Stimulated activated CD8-positive, alpha-beta memory T cell treated with anti-CD3 and anti-CD28 coated beads, Interleukin-15, amount 100 ng/mL, for 48 hours (primary cell): ENCODE measurements around the gene KDM7A.
"Not testable (repeated sequence)": the region's sequence is repeated elsewhere in the genome, so short reads cannot be mapped to it uniquely, and the experiment has no call there.

Experiments used
- DNase-seq, 2 donors: peaks; one replicate each; pipeline ENCODE4 v3.0.0-alpha.2; 2020; ENCODE audit warnings: low read depth in 2 of 2

Gene KDM7A

DNA sequence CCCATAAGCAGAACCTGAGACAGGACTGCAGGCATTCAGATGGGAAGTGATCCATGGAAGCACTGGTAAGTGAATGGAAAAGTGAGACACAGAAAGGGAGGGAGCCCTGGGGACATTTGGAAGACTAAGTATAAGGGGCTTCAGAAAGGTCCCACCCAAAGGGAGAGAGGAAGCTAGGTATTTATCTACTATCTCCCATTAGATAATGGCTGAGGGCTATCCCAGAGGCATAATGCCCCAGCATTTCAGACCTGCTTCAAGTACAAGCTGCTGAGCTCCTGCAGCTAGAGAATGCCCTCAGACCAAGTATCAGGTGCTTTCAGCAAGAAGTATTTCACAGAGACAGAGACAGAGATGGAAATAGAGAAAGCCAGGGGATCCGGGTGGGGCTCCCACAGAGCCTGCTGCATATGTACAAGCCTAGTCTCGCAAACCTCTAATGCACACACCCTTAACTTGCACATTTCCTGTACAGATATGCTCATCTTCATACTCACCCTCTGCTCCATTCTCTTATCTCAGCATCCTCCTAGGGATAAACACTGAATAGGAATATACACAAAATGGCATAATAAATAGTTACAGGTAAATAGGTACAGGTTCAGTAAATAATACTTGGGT is 20.2 kb downstream of the KDM7A start:
- no peak for DNase-seq

DNA sequence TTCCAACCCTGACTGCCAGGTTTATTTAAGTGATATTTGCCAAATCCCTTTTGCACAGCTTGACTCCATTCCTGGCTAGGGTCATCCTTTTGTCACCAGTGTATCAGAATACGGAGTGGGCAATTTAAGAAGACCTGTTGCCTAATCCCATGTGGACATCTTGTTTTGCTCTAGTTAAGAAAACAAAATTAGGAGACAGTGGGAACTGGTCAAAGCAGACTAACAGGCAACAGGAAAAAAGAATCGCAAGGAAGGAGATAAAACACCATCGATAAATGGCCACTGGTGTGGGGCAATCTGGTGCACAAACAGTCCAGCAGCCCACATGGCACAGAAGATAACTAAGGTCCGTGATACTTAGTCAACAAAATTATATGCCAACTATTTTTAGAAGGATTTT is 21.4 kb downstream of the KDM7A start:
- DNase-seq: no peak

GRCh38 chr7:140153666-140154161 is 23.1 kb downstream of the KDM7A start:
- no peak for DNase-seq

DNA sequence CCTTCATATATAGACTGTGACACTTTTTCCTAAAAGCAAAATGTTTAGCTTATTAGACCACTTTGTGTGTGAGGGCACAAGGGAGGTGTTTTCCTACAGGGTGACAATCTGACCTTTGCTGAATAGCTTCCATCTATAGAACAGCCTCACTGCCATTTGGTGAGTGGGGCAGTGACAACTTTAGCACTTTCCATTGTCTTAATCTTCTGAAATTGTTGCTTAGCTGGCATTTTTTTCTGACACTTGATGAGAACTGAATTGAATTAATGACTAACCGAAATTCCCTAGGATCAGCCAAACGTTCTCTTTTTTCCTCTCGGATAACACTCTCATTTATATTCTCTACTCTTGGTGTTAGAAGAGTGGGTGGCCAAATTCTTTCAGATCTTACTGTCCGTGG is 30.2 kb downstream of the KDM7A start:
- no peak for DNase-seq

- no peak for DNase-seq
Measured at GRCh38 chr7:140145709-140146108, 31.1 kb downstream of the KDM7A start.

- no peak for DNase-seq
Measured at GRCh38 chr7:140144821-140145220, 32.0 kb downstream of the KDM7A start.

GRCh38 chr7:140143997-140144396 is 32.8 kb downstream of the KDM7A start:
- no peak for DNase-seq

- DNase-seq: no peak
Measured at GRCh38 chr7:140142031-140142430, 34.8 kb downstream of the KDM7A start.

DNA sequence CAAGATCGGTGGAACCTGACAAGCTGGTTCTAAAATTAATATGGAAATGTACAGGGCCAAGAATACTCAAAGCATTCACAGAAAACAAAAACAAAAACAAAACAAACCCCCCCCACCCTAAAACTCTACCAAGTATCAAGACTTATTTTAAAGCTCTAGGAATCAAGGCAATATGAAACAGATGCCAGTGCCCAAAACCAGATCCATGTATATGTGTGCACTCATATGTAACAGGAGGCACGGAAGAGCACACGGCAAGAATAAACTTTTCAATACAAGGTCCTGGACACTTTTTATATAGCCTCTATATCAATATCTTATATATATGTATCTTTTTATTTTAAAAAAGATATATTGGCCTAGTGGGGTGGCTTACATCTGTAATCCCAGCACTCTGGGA is 35.5 kb downstream of the KDM7A start:
- DNase-seq: no peak

GRCh38 chr7:140137078-140137477 is 39.7 kb downstream of the KDM7A start:
- no peak for DNase-seq

GRCh38 chr7:140136073-140136472 is 40.7 kb downstream of the KDM7A start:
- no peak for DNase-seq

GRCh38 chr7:140134039-140134438 is 42.7 kb downstream of the KDM7A start:
- DNase-seq: no peak

DNA sequence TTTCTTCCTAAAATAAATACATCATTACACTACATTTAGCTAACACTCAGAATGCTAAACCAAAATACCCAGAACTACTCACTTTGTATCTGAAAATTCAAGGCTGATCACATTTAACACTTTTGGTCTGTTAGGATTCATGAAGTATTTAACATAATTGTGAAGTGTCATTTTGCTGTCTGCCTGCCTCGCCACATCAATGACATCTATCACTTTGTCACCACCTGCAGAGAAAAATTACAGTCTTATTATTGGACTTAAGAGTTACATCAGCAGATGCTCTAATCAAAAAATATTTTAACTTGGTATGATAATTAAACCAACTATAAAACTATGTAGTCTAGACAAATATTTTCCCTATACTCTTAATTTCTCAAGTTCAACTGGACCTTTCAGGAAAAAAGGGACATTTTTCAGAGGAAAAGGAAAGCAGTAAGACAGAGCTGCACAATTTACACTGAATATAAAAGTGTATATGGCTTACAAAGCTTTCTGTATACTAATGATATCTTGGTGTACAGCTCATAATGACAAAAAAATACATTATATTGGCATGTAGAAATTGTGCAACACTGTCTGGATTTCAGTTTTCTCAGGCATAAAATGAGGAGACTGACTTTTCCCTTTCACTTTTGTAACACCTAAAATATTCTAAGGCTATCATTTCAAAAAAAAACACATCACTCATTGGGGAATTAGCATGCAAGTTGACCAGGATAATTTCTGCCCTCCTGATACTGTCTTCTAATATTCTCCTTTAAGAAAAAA is 49.2 kb downstream of the KDM7A start:
- no peak for DNase-seq

GRCh38 chr7:140126435-140127034 is 50.2 kb downstream of the KDM7A start:
- DNase-seq: no peak

DNA sequence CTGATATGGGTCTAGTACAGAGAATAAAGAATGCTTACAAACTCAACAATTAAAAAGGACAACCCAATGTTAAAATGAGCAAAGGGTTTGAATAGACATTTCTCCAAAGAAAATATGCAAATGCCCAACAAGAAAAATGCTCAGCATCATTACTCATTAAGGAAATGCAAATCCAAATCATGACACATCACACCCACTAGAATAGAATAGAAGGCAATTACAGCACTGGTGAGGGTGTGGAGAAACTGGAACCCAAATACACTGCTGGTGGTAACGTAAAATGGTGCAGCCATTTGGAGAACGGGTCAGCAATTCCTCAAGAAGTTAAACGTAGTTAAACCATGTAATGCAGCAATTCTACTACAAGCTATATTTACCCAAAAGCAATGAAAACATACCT is 53.8 kb downstream of the KDM7A start:
- DNase-seq: no peak

- no peak for DNase-seq
Measured at GRCh38 chr7:140121326-140121725, 55.5 kb downstream of the KDM7A start.

GRCh38 chr7:140114817-140115216 is 62.0 kb downstream of the KDM7A start:
- DNase-seq: not testable (repeated sequence)

- DNase-seq: not testable (repeated sequence)
Measured at GRCh38 chr7:140108777-140109176, 68.0 kb downstream of the KDM7A start.

DNA sequence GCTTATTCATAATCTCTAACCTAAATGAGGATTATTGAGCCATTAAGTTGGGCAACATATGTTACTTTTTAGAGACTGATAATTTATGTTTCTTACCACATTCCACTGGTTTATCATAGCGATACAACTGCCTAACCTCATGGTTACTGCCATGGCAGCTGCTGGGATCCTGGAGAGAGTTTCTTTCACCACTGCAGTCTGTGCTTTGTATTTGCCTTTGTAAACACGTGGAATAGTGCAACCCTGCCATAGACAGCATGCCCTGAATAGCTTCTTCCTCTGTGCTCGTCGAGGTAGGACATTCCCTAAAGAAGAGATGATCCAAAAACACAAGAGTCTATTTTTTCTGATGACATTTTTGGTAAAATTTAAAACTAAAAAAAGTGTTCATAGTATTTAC is 80.3 kb downstream of the KDM7A start:
- DNase-seq: no peak

DNA sequence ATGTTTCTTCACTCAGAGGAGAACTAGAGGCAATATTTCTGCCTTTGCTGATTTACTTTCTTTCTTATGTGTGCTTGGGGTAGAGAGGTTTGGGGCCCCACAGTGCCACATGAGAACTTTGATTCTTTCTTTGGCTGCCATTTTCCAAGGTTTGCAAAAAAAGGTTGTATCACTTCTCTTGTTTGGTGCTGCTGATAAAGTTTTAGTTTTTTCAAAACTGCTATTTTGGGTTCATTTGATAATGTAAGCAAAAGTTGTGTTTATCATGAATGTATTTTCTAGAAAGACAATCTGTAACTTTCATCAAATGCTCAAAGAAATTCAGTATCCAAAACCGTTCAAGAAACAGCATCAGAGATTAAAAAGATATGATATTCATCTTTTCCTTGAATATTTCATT is 83.4 kb downstream of the KDM7A start:
- DNase-seq: no peak

- no peak for DNase-seq
Measured at GRCh38 chr7:140085447-140085846, 91.3 kb downstream of the KDM7A start.

DNA sequence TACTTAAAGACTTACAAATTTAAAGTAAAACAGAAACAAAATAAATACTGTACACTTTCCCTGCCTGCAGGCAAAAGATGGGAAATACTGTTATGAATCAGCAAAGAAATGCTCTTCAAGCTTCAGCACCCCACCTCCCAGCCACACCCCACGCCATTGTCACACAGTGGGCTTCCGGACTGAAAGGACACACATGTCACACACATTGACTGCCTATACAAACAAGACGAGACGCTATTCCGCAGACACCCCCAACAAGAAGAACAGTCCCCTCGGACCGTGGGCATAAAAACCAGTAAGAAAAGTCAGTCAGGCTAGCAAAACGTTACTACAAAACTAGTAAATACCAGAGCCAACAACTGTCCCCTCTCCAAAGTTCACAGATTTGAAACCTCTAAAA is 91.8 kb downstream of the KDM7A start:
- peak; percentile 25 to 39 for DNase-seq

DNA sequence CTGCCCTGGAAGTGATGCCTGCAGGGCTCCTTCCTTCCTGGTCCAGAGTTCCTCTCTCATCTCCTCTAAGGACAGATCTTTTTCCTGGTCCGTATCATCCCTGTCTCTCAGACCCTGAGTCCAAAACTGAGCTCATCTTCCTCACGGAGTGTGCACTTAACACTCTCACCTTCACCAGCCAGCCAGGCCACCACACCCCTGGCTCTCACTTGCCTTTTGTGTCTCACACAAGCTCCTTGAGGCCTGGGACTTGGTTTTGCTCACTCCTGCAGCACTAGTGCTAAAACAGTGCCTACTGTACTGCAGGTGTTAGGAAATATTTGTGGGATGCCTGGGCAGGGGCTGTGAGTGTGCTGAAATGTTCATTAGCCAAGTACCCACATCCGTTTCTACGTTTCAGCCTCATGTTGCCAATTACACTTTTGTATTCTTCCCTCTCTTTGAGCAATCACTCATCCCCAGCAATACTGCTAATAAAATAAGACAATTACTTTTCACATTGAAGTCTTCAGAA is 92.6 kb downstream of the KDM7A start:
- DNase-seq: no peak
